Measurements from ENCODE around the gene MEDAG.

DNA sequence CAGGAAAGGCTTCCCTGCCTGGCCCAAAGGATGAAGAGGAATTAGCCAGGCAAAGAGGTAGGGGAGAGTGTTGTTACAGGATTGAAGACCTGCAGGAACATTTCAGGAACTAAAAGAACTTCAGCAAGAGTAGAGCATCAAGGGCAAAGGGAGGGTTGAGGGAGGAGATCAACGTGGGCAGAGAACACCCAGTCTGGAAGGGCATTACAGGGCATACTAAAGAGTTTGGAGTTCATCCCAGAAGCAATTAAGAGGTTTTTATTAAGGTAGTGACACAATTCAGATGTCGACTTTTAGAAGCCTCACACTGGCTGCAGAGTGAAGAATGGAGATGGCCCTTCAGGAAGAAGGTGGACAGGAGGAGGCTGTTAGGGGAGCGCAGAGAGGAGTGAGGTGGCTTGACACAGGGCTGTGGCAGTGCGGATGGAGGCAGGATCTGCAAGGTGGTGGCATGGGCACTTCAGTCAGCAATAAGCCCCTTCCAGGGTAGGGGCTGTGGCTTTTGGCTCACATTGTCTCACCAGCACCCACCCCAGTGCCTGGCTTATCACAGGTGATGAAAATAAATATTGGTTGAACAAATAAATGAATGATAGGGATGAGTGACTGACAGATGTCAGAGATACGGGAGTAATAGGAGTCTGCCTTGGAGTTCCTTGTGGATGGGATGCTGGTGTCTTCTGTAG, 51.3 kb downstream of the MEDAG start:
- TF ChIP-seq, protein P1, sequence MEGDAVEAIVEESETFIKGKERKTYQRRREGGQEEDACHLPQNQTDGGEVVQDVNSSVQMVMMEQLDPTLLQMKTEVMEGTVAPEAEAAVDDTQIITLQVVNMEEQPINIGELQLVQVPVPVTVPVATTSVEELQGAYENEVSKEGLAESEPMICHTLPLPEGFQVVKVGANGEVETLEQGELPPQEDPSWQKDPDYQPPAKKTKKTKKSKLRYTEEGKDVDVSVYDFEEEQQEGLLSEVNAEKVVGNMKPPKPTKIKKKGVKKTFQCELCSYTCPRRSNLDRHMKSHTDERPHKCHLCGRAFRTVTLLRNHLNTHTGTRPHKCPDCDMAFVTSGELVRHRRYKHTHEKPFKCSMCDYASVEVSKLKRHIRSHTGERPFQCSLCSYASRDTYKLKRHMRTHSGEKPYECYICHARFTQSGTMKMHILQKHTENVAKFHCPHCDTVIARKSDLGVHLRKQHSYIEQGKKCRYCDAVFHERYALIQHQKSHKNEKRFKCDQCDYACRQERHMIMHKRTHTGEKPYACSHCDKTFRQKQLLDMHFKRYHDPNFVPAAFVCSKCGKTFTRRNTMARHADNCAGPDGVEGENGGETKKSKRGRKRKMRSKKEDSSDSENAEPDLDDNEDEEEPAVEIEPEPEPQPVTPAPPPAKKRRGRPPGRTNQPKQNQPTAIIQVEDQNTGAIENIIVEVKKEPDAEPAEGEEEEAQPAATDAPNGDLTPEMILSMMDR (IDR thresholded peaks at IDR 0.05), result no peak
- TF ChIP-seq POLR2A (IDR thresholded peaks at IDR 0.05), result no peak

Measured in right lobe of liver (tissue), 4 donors.